HG02981 (cell line): ENCODE results near the gene SNTN.

Experiments
- ATAC-seq: cut with Tn5 transposase; IDR thresholded peaks from one replicate; pipeline ENCODE4 v1.9.1; 2021; ENCODE audit warnings: mild to moderate bottlenecking, moderate library complexity; ENCODE audit not compliant: unreplicated experiment

SNTN gene

GRCh38 chr3:63673111-63673510, 20.6 kb downstream of the SNTN start:
- ATAC-seq: no peak

GRCh38 chr3:63674586-63674985, 22.1 kb downstream of the SNTN start:
- no peak for ATAC-seq

GRCh38 chr3:63679186-63679585, 26.7 kb downstream of the SNTN start:
- ATAC-seq: no peak

- no peak for ATAC-seq
These were observed 31.6 kb downstream of the SNTN start for GRCh38 chr3:63684081-63684480.

- peak; percentile 48 for ATAC-seq
These were observed 32.9 kb downstream of the SNTN start for GRCh38 chr3:63685340-63685739.

- ATAC-seq: no peak
These were observed 35.1 kb downstream of the SNTN start for GRCh38 chr3:63687278-63688225.

- no peak for ATAC-seq
These were observed 36.8 kb downstream of the SNTN start for GRCh38 chr3:63689285-63689684.

- no peak for ATAC-seq
These were observed 40.9 kb downstream of the SNTN start for GRCh38 chr3:63693351-63693750.

- no peak for ATAC-seq
These were observed 52.7 kb downstream of the SNTN start for GRCh38 chr3:63705092-63705645.

GRCh38 chr3:63706321-63707085, 54.0 kb downstream of the SNTN start:
- no peak for ATAC-seq

GRCh38 chr3:63707731-63708130, 55.3 kb downstream of the SNTN start:
- ATAC-seq: no peak

GRCh38 chr3:63709576-63709975, 57.1 kb downstream of the SNTN start:
- no peak for ATAC-seq
